Measurements from ENCODE around the gene TMEM44.

The TMEM44 gene

GRCh38 chr3:194540274-194540905 lies 92.8 kb downstream of the TMEM44 start:
- TF ChIP-seq, protein P1, sequence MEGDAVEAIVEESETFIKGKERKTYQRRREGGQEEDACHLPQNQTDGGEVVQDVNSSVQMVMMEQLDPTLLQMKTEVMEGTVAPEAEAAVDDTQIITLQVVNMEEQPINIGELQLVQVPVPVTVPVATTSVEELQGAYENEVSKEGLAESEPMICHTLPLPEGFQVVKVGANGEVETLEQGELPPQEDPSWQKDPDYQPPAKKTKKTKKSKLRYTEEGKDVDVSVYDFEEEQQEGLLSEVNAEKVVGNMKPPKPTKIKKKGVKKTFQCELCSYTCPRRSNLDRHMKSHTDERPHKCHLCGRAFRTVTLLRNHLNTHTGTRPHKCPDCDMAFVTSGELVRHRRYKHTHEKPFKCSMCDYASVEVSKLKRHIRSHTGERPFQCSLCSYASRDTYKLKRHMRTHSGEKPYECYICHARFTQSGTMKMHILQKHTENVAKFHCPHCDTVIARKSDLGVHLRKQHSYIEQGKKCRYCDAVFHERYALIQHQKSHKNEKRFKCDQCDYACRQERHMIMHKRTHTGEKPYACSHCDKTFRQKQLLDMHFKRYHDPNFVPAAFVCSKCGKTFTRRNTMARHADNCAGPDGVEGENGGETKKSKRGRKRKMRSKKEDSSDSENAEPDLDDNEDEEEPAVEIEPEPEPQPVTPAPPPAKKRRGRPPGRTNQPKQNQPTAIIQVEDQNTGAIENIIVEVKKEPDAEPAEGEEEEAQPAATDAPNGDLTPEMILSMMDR (IDR thresholded peaks at IDR 0.05; ENCODE audit: low read depth, low read length): no peak
- DNase-seq: no peak
- Histone ChIP-seq H3K4me3 (ENCODE audit: low read depth, low read length) (no peak overlapping the region), H3K27ac (no peak overlapping the region), H3K27me3 (ENCODE audit: insufficient read depth, low read depth, severe bottlenecking) (no peaks in the 10 kb centered on the region), H3K9me3 (ENCODE audit: severe bottlenecking) (no peaks in the 10 kb centered on the region), H3K36me3 (no peaks in the 10 kb centered on the region)

DNA sequence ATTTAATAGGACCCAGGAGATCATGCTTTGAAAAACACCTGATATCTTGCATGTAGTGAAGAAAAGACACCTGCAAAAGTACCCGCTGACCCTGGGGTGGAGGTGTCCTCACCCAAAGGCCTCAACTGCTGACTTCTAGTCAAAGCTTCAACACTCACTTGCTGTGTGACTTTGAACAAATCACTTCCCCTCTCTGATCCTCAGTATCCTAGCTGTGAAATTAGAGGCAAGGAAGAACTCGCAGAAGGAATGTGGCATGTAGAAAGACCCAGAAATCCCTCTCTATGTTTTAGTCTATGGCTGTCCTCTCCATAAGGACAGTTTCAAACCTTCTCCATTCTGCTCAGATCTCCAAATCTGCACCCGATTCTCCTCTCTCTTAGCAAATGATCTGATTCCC lies 93.7 kb downstream of the TMEM44 start:
- no peaks in the 10 kb centered on the region for H3K27me3 ChIP-seq (ENCODE audit: insufficient read depth, low read depth, severe bottlenecking)
- H3K9me3 ChIP-seq (ENCODE audit: severe bottlenecking): no peaks in the 10 kb centered on the region
- no peak for DNase-seq
- no peaks in the 10 kb centered on the region for H3K36me3 ChIP-seq
- TF ChIP-seq, protein P1 (IDR thresholded peaks at IDR 0.05; ENCODE audit: low read depth, low read length): no peak
- no peak overlapping the region for H3K4me3 ChIP-seq (ENCODE audit: low read depth, low read length)
- H3K27ac ChIP-seq: no peak overlapping the region

GRCh38 chr3:194537732-194538247 lies 95.4 kb downstream of the TMEM44 start:
- no peak for DNase-seq

More at GRCh38 chr3:194537732-194538247, 95.4 kb downstream of the TMEM44 start:
- no peaks in the 10 kb centered on the region for H3K9me3 ChIP-seq (ENCODE audit: severe bottlenecking)
- H3K36me3 ChIP-seq: no peaks in the 10 kb centered on the region
- TF ChIP-seq, protein P1 (IDR thresholded peaks at IDR 0.05; ENCODE audit: low read depth, low read length): no peak
- no peaks in the 10 kb centered on the region for H3K27me3 ChIP-seq (ENCODE audit: insufficient read depth, low read depth, severe bottlenecking)
- no peak overlapping the region for H3K27ac ChIP-seq
- no peak overlapping the region for H3K4me3 ChIP-seq (ENCODE audit: low read depth, low read length)

Data from WERI-Rb-1 (cell line).